Measurements from ENCODE around the gene CENPB.
A peak's percentile ranks its signal among the peaks of the same experiment; 100 is the strongest.

CENPB gene

GRCh38 chr20:3786126-3786484, 435 bp downstream of the CENPB start:
- DNase-seq, result peak; percentile 22 to 75

DNA sequence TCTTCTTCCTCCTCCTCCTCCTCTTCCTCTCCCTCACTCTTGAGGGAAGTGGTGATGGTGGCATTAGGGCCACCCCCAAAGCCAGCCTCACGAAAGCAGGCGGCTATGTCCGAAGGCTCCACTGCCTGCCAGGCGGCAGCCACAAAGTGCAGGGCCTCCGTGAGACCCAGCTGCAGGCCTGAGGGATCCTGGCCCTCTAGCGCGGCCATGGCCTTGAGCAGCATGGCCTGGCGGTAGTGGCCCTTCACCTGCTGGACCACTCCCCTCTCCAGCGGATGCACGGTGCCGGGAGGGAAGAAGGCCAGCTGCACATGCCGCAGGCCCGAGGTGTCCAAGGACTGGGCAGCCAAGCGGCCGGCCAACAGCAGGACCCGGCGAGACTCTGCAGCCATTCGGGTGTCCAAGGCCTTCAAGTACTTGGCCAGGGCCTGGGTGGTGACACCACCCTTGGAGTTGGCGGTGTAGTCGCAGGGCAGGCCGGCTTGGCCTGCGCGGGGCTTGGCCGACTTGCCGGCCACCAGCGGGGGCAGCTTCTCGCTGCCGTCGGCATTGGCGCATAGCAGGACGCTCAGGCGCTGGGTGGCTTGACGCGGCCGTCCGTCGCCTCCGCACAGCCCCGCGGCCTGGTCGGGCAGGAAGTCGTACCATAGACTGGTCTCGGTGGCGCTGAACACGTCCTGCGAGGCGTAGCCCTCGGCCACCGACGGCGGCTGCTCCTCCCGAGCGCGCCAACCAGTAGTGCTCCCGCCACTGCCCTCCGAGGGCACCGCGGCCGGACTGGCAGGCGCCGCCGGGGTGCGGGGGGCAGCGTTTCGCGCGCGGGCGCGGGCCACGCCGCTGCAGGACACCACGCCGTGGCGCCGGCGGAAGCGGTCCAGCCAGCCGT, 1.1 kb downstream of the CENPB start:
- peak in 1 of 2 experiments; percentile 67 for DNase-seq

DNA sequence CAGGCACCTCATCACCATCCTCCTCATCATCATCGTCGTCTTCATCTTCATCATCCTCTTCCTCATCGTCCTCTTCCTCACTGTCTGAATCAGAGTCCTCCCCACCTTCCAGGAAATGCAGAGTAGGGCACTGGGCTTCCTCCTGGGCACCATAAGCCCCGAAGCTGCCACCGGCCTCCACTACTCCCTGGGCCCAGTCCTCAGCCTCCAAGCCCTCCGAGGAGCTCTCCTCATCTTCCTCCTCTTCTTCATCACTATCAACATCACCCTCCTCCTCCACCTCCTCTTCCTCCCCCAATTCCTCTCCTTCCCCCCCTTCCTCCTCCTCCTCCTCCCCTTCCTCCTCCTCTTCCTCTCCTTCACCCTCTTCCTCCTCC, 1.7 kb downstream of the CENPB start:
- DNase-seq, result no peak

DNA sequence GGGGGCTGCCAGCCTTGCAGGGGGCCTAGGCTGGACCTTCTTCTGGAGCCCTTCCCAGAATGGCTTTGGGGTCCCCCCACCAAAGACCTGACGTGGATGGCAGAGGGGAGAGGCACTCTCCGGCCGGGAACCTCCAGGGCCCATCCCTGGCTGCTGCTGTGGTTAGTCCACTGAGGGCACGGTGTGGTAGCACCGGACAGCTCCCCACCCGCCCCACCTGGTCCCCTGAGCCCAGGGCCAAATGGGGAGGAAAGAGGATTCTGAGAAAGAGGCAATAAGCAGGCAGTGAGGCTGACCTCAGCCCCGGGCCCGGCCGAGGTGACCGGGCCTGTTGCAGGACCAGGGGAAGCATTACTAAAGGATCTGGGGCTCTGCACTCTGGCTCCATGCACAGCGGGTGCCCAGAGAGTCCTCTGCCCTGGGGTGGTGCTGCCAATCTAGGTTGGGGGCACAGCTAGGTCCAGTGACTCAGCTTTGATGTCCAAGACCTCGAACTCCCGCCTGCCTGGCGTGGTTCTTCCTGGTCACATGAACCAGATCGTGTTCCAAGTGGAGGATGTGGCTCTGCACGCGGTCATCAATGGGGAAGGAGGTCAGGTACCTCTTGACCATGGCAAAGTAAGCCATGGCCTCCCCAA, 2.2 kb downstream of the CENPB start:
- no peak for DNase-seq

DNA sequence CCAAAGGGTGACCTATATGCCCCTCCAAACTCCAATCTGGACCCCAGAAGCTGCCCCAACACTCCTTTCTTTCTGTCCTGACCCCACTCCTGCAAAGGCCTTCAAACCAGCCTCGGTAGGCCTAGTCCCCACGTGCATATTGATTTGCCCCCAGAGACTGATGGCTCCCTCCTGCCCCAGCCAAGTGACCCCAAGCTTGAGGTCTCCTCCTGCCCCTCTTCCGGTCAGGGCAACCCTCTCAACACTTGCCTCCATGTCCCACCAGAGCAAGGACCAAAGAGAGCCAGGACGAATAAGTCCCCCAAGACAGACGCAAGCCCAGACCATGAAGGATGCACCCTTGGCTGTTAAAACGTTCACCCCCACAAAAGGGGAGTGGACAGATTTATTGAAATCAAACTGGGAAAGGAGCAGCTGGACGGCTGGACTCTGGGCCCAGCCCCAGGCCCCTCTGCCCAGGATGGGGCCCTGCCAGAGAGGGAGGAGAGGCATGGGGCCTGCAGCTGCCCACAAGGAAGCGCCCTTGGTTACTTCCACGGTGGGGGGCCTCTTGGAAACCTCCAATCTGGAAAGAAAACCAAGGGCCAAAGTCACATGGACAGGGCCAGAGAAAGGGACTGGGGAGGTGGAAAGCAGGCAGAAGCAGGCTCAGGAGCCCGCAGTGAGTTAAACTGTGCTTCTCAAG, 2.9 kb downstream of the CENPB start:
- DNase-seq, result no peak

DNA sequence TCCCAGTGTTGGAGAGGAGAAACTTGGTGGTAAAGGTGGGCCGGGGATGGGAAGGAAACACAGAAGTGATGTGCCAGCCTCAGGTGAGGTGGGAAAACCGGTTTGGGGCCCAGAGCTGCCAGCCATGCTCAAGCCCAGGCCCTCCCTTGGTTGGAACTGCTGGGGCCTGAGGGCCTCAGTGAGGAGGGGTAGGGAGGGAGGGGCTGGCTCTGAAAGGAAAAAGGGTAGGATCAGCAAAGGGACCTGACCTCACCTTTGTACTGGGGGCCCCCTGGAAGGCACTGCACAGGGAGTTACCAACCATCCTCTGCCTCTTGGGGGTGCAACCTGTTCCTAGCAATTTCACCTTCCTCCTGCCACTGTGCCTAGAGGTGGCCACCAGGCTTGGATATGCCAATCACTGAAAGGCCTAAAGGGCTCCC, 3.5 kb downstream of the CENPB start:
- DNase-seq, result peak in 1 of 2 experiments; percentile 55

GRCh38 chr20:3782597-3782996, 3.9 kb downstream of the CENPB start:
- no peak for DNase-seq

DNA sequence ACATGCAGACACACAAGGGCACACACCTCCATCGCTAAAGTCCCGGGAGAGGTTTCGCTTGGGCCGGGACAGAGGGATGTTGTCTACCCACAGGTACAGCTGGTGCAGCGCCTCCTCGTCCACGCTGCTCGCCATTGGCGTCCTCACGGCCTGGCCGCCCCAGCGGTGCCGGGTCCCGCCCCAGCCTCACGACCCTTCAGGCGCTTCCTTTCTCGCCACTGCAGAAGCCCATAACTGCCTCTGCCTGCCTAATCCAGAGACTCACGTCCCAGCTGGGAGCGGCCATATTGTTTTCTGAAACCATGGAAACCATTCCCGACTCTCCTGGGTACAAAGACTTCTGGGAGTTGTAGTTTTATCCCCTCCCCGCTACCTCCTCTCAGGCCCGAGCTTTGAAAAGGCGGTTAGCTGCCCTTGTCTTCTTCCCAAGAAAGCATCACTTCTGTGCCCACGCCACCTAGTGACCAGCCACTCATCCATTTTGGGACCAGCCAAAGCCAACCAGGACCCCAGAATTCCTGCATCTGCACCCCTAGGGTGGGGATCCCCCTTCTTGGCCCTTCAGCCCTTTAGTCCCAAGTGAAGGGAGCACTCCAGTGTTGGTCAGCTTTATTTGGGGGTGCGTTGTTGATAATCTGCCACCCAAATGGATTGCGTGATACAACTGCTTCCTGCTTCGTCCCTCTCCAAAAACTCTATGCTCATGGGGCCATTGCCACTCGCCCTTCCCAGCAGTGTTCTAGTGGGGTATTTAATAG, 5.2 kb downstream of the CENPB start, which contains the start of gene SPEF1:
Gene SPEF1 (minus strand): TSS at position 296 of the 758 bp plus-strand sequence. CDS start 161 bp downstream, at position 135.
- DNase-seq, result peak; percentile 98 to 99

- DNase-seq, result no peak
Measured at GRCh38 chr20:3778976-3779375, 7.6 kb downstream of the CENPB start.

DNA sequence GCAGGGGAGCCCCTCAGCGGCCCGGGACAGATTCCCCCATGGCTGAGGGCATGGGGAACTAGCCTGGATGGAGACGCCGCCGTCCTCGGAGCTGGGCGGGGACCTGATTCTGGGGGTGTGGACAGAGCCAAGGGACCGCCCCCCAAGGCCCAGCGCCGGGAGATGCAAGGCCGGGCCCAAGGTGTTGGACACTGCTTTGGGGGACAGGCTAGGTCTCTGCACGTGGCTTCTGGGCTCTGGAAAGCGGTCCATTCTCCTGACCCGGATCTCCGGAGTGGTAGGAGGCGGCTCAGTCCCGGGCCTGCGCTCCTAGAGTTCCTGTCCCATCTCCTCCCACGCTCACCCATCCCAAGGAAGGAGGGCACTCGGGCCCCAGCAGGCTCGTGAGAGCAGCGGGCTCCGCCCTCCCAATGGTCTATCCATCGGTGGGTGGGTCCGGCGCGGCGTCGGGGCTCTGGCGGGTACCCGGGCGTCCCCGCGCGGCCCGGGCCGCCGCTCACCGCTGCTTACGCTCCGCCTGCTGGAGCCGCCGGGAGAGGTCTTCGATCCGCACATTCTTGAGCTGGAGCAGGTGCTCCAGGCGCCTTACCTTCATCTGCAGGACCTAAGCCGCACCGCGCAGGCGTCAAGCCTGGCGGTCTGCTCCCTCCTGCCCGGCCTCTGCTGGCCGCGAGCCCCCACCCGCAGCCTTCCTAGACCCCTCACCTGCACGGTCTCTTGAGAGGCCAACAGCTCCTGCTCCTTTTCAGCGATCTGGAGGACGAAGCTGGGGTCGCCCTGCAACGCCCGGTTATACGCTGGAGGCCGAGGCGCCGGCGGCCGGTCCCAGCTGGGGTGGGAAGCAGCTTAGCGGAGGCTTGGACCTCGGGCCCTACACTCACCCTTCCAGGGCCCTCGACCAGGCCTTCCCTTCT, 8.6 kb downstream of the CENPB start:
- DNase-seq, result peak; percentile 44 to 82

- DNase-seq, result no peak
Measured at GRCh38 chr20:3777381-3777715, 9.2 kb downstream of the CENPB start.

GRCh38 chr20:3775457-3776108, 11.0 kb downstream of the CENPB start:
- DNase-seq, result no peak

DNA sequence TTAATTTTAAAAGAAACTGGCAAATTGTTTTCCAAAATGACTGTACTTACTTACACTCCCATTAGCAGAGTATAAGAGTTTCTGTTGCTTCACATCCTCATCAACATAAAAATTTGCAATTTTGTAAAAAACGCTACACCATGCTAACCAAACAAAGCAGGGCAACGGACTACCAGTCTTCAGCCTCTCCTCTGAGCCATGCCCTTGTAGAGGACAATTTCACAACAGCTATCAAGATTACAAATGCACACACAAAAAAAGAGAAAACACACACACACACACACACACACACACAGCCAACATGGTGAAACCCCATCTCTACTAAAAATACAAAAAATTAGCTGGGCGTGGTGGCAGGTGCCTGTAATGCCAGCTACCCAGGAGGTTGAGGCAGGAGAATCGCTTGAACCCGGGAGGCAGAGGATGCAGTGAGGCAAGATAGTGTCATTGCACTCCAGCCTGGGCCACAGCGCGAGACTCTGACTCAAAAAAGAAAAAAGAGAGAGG, 14.9 kb downstream of the CENPB start:
- DNase-seq, result no peak

DNA sequence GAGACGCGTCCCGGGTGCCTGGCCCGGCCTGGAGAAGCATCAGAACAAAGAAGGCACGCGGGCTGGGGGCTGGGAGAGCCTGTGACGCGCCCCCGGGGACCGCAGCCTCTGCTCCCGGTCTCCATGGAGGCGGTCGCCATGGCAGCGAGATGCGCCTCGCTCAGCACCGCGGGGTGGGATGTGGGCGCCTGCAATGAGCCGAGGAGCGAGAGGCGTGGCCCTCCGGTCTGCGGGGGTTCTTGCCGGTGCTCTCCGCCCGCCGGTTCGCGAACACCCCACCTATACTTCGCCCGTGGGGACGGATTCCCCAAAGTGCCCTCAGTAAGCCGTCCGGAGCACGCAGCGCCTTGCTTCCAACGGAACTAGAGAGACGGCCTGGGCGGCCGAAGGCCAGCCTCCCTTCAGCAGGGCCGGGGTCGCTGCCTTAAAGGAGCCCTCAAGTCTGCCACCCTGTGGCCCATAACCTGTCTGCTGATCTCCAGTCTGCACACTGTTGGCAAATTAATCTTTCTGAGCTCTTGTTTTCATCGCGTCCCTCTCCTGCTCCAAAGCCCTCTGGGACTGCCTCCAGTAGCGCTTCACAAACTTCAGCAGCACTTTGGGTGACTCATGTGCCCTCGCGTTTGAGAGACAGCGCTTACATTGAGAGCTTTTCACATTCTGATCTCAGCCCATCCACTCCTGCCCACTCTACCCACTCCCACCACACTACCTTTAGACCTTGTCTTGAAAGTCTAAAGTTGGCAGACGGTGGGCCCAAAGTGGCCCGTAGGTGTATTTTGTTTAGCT, 18.0 kb downstream of the CENPB start:
- DNase-seq, result peak; percentile 69 to 87

GRCh38 chr20:3767427-3768341, 18.9 kb downstream of the CENPB start, which contains the start of gene ADISSP:
Gene ADISSP, minus strand, starts transcription at chr20:3767753. Its CDS starts 7,653 bp downstream, at chr20:3760100.
- DNase-seq, result peak; percentile 94 to 100

DNA sequence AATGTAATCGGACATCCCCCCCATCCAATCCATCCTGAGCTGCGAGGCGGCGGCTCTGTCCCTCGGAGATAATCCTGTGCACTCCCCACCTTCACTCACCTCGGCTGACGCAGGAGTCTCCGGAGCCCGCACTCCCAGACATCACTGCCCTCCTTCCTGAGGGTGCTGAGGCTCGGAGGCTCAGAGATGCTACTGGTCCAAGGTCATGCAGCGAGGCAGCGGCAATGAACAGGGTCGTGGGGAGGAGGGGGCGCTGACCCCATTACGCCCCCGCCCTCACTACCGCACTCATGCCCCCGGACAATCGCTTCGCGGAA, 19.5 kb downstream of the CENPB start:
- peak in 1 of 2 experiments; percentile 39 for DNase-seq

DNA sequence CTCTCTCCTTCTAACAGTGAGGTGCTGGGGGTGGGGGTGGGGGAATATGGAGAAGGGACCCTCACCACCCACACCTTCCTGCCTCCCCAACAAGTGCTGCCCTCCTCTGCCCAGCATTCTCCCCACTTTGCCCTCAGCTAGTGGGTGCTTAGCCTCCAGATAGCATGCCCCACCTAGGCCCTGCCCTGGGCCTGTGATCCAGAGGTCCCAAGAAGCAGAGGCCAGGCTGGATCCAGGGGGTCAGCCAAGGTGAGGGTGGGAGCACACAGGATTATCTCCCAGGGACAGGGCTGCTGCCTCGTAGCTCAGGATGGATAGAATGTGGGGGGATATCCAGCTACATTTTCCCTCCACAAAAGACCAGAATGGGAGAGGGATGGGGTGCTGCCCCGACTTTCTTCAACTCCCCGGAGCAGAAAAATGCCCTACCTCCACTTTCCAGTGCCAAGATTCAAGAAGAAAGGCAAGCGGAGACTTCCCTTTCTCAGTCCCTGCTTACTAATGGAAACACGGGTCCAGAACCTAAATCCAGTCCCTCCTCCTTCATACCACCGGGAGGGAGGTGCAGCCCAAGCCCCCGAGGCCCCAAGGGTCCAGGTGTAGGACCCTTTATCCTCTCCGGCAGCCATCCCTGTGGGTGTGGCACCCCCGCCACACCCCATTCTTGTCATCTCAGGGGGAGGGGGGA, 20.0 kb downstream of the CENPB start:
- no peak for DNase-seq

DNA sequence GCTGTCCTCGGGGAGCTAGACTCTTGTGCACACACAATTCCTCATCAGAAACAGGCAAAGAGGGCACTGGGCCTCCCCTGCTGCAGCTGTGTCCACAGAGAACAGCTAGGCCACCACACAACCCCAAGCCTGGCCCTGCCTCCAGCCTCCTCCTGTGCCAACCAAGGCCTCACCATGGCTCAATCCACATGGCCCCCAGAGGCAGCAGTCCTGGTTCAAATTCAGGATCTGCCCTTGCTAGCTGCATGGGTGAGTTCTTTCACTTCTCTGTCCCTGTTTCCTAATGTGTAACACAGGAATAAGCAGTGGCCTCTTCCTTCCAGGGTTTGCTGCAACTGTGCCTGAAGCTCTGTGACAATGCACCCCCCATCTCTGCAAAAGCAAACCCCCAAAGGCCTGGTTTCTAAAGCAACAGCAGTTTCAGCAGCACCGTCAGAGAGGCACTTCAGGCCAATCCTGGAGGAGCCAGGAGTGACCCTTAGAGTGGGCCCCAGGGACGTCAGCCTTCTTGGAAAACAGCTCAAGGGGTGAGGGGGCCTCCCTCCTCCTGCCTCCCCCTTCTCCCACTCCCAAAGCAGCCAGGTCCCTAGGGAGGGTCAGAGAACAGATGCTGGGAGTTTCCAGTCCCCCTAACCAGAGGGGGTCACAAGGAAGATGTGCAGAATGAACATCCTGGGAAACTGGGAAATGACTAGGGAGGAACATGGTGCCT, 21.2 kb downstream of the CENPB start:
- DNase-seq, result no peak
